Colonic mucosa (tissue), 4 donors: ENCODE results near the gene GPALPP1. TPM values are rescaled to one million over a fixed set of nuclear protein-coding genes. Genes with fewer than 3 reads are reported as not detected.

Source experiments
- DNase-seq: peaks from one replicate; pipeline ENCODE4 v3.0.0-alpha.2; 2020
- H3K27ac ChIP-seq: fragments of 200-600 bp; one replicate; pipeline ENCODE4 v1.8.0; 2021
- H3K27me3 ChIP-seq: fragments of 200-600 bp; one replicate; pipeline ENCODE4 v1.8.0; 2021
- H3K36me3 ChIP-seq: fragments of 200-600 bp; one replicate; pipeline ENCODE4 v1.8.0; 2021
- H3K4me1 ChIP-seq: fragments of 200-600 bp; one replicate; pipeline ENCODE4 v1.8.0; 2021; ENCODE audit warnings: mild to moderate bottlenecking
- H3K4me3 ChIP-seq: fragments of 200-600 bp; one replicate; pipeline ENCODE4 v1.8.0; 2021
- H3K9ac ChIP-seq, 2 donors: one replicate each; pipeline ENCODE4 v1.7.0; 2013; ENCODE audit warnings: control low read depth in 2 of 2, low read depth in 2 of 2, low read length in 2 of 2
- H3K9me3 ChIP-seq: fragments of 200-600 bp; one replicate; pipeline ENCODE4 v1.8.0; 2021
- intact Hi-C: fragments of 100-400 bp; cut with DNase I; formaldehyde crosslinking; loops from one replicate; pipeline ENCODE4 v1.14.1; 2022
- total RNA-seq, 2 donors: library from RNA; stranded (reverse); fragmentation: NEBNext Ultra II Directional in 1 of 2; extraction: Animal tissue kit (Norgen Biotek cat#: 25700) in 1 of 2; gene quantifications; one replicate each; pipeline ENCODE4 v1.2.1, GENCODE V29; 2021
- TF ChIP-seq, protein P1 (sequence below): fragments of 200-600 bp; IDR thresholded peaks from one replicate; pipeline ENCODE4 v1.8.0; 2022; ENCODE audit warnings: antibody characterized with exemption, mild to moderate bottlenecking
- donor health status: healthy.
- donor health status: DM: no; HTN: no; CAD: no.
- donor health status: DM: no; HTN: no; CAD: no.

The GPALPP1 gene
- total RNA-seq, 2 donors from 2014 or later: 15.8 to 16.0 TPM

DNA sequence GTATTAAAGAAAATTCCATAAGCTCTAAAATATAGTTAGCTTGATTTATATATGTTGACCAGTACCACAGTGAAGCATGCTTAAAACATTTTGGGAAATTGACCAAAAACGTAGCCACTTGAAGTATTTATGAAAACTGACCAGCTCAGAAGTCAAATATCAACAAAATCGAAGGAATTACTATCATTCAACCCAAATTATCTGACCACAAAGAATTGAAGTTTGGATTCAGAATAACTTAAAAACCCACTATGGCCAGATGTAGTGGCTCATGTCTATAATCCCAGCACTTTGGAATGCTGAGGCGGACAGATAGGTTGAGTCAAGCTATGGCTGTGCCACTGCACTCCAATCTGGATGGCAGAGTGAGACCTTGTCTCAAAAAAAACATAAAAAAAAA lies 31.9 kb downstream of the GPALPP1 start:
- Histone ChIP-seq H3K9me3 (no peaks in the 10 kb centered on the region), H3K9ac (no peak overlapping the region), H3K4me3 (no peak overlapping the region), H3K4me1 (no peaks in the 10 kb centered on the region), H3K27me3 (no peaks in the 10 kb centered on the region), H3K27ac (no peak overlapping the region), H3K36me3 (peaks cover 3% of the 10 kb centered on the region)
- no peak for DNase-seq
- intact Hi-C loops: no loop called here
- TF ChIP-seq, protein P1, sequence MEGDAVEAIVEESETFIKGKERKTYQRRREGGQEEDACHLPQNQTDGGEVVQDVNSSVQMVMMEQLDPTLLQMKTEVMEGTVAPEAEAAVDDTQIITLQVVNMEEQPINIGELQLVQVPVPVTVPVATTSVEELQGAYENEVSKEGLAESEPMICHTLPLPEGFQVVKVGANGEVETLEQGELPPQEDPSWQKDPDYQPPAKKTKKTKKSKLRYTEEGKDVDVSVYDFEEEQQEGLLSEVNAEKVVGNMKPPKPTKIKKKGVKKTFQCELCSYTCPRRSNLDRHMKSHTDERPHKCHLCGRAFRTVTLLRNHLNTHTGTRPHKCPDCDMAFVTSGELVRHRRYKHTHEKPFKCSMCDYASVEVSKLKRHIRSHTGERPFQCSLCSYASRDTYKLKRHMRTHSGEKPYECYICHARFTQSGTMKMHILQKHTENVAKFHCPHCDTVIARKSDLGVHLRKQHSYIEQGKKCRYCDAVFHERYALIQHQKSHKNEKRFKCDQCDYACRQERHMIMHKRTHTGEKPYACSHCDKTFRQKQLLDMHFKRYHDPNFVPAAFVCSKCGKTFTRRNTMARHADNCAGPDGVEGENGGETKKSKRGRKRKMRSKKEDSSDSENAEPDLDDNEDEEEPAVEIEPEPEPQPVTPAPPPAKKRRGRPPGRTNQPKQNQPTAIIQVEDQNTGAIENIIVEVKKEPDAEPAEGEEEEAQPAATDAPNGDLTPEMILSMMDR: no peak

DNA sequence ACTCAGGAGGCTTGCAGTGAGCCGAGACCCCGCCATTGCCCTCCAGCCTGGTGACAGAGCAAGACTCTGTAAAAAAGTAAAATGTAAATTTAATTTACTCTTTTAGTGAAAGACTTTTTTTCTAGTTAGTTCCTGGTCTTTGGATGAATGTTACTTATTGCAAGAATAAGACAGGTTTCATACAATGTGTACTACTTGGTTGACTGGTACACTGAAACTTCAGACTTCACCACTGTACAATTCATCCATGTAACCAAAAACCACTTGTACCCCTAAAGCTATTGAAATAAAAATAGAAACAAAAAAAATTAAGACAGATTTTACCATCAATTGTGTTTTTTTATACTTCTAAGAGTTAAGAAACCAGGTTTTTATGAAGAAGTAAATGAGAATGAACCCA lies 35.5 kb downstream of the GPALPP1 start:
- Histone ChIP-seq H3K36me3 (peaks cover 3% of the 10 kb centered on the region), H3K4me3 (no peak overlapping the region)

DNA sequence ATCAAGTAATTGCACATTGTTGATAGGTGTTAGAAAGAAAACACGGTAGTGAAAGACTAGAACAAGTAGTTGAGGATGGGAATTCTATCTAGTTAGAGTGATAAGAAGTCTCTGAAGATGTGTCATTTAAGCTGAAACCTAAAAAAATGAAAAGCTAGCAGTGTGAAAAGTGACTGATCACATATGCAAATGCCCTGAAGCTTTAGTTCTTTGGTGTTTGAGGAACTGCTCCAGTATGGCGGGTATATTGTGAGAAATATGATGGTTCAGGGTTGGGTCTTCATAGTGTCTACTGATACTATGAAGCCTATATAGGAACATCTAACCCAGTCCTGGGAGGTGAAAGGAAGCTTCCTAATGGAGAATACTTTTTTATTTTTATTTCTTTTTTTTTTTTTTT lies 45.0 kb downstream of the GPALPP1 start:
- DNase-seq: no peak

More for the DNA sequence above, 35.5 kb downstream of the GPALPP1 start:
- H3K9me3 ChIP-seq: no peaks in the 10 kb centered on the region
- no peak overlapping the region for H3K27ac ChIP-seq
- intact Hi-C loops: no loop called here
- DNase-seq: no peak
- H3K27me3 ChIP-seq: no peaks in the 10 kb centered on the region
- no peak overlapping the region for H3K9ac ChIP-seq
- TF ChIP-seq, protein P1: no peak
- H3K4me1 ChIP-seq: no peaks in the 10 kb centered on the region

DNA sequence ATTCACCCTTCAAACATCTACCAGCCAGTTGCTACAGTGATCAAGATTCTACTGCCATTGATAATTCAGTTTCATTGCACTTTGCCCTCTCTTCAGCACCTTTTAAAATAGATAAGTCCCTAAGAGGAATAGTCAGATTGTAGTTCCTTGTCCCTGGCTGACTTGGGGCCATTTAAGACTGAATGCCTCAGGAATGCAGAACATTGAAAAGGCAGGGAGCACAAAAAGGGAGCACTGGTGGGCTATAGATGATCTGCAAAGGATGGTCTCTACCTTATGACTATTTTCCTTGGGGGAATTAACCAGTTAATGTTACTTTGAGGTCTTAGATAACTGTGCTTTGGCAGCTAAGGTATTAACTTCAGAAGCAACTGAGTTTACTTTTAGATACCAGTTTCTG lies 46.9 kb downstream of the GPALPP1 start:
- TF ChIP-seq, protein P1: no peak
- H3K27ac ChIP-seq: no peak overlapping the region
- H3K9ac ChIP-seq: no peak overlapping the region
- no peaks in the 10 kb centered on the region for H3K9me3 ChIP-seq
- DNase-seq: no peak
- no peak overlapping the region for H3K4me3 ChIP-seq
- no peaks in the 10 kb centered on the region for H3K36me3 ChIP-seq
- intact Hi-C loops: no loop called here
- no peaks in the 10 kb centered on the region for H3K27me3 ChIP-seq
- H3K4me1 ChIP-seq: no peaks in the 10 kb centered on the region

More for the DNA sequence above, 45.0 kb downstream of the GPALPP1 start:
- Histone ChIP-seq H3K4me1 (no peaks in the 10 kb centered on the region), H3K9me3 (no peaks in the 10 kb centered on the region), H3K9ac (no peak overlapping the region), H3K27me3 (no peaks in the 10 kb centered on the region), H3K27ac (no peak overlapping the region), H3K36me3 (no peaks in the 10 kb centered on the region), H3K4me3 (no peak overlapping the region)
- intact Hi-C loops: no loop called here
- TF ChIP-seq, protein P1: no peak

DNA sequence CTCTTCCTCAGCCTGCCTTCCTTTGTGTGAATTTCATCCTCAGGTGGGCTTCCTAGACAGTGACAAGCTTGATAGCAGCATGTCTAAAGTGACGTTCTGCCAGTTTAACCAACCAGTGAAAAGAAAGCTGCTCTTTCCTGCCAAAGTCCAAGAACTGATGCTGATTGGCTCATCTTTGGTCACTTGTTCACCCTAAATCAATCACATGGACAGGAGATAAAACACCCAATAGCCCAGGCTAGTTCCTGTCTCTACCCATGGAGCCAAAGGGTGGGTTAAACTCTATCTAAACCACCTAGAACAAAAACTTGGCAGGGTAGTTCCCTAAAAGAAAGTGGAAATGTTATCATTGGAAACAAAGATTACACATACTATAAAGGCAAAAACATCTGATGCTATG lies 50.8 kb downstream of the GPALPP1 start:
- H3K27ac ChIP-seq: no peak overlapping the region
- no peaks in the 10 kb centered on the region for H3K9me3 ChIP-seq
- H3K27me3 ChIP-seq: no peaks in the 10 kb centered on the region
- DNase-seq: no peak
- H3K36me3 ChIP-seq: no peaks in the 10 kb centered on the region
- intact Hi-C loops: no loop called here
- no peaks in the 10 kb centered on the region for H3K4me1 ChIP-seq
- H3K4me3 ChIP-seq: no peak overlapping the region
- TF ChIP-seq, protein P1: no peak
- no peak overlapping the region for H3K9ac ChIP-seq

DNA sequence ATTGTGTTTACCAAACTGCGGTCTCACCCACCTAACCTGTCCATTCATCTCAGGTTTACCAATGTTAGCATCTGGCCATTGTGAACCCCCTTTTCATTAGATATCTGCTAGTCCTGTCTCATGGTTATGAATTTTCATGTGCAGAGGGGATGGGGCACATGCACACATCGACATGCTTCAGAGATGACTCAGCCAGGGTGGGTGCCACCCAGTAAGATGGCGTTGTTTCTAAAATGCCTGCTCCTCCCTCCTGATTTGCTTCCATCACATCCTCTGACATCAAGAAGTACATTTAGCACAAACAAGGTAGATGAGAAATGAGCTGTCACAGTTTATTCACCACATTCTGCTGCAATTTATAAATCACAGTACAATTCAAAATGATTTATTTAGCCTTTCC lies 51.3 kb downstream of the GPALPP1 start:
- no peaks in the 10 kb centered on the region for H3K9me3 ChIP-seq
- H3K27ac ChIP-seq: no peak overlapping the region
- no peak overlapping the region for H3K4me3 ChIP-seq
- no peaks in the 10 kb centered on the region for H3K4me1 ChIP-seq
- H3K36me3 ChIP-seq: no peaks in the 10 kb centered on the region
- intact Hi-C loops: no loop called here
- no peak for DNase-seq
- H3K27me3 ChIP-seq: no peaks in the 10 kb centered on the region
- TF ChIP-seq, protein P1: no peak
- no peak overlapping the region for H3K9ac ChIP-seq
